ENCODE measurements around the gene NRAP. TPM values are rescaled to one million over a fixed set of nuclear protein-coding genes. Genes with fewer than 3 reads are reported as not detected.

NRAP gene
- total and polyA plus RNA-seq, 2 donors (not counting 3 experiments of a cell fraction or from before 2014, with no cell fraction given), result not detected

GRCh38 chr10:113620511-113620910 lies 43.3 kb downstream of the NRAP start:
- H3K4me3 ChIP-seq (replicated peaks in 1 of 3; ENCODE audit: insufficient read depth in 1 of 3, low read depth in 1 of 3, low read length in 3 of 3), result no peak overlapping the region
- DNase-seq (ENCODE audit: low read depth, low spot score) (no peak), FAIRE-seq (no peak)
- H3K27ac ChIP-seq (ENCODE audit: insufficient read depth, low read depth, low read length), result no peak overlapping the region
- H3K9ac ChIP-seq (replicated peaks; ENCODE audit: extremely low read depth, insufficient read depth, low read length), result no peak overlapping the region
- no peaks in the 10 kb centered on the region for H3K9me3 ChIP-seq (replicated peaks; ENCODE audit: control insufficient read depth, insufficient read depth, low read length)
- no peak overlapping the region for H3K4me2 ChIP-seq (ENCODE audit: insufficient read depth, low read length)
- no peaks in the 10 kb centered on the region for H3K36me3 ChIP-seq (ENCODE audit: control insufficient read depth in 2 of 2, extremely low read depth in 1 of 2, insufficient read depth in 2 of 2, low read length in 2 of 2)
- ChIA-PET CTCF (no interaction called here), POLR2A (no interaction called here)
- BruUV-seq (replicated peaks), result no TSS peak
- intact Hi-C loops (cut with micrococcal nuclease) (no loop called here), dilution Hi-C loops (cut with MboI; ENCODE audit: extremely low pct_ligation_motif_present, low sequenced_read_pairs) (no loop called here)
- H3K27me3 ChIP-seq (ENCODE audit: control insufficient read depth in 2 of 2, insufficient read depth in 2 of 2, low read length in 2 of 2), result peaks cover 2 to 19% of the 10 kb centered on the region in 2 experiments
- no peaks in the 10 kb centered on the region for H4K20me1 ChIP-seq (replicated peaks; ENCODE audit: control insufficient read depth, extremely low read depth, insufficient read depth, low read length)
- no peaks in the 10 kb centered on the region for H3K79me2 ChIP-seq (ENCODE audit: control insufficient read depth, insufficient read depth, low read length)
- TF ChIP-seq JUN (IDR thresholded peaks at IDR 0.05; ENCODE audit: borderline replicate concordance, insufficient read depth, insufficient read length, low read depth) (no peak), GATA2 (IDR thresholded peaks at IDR 0.05; ENCODE audit: insufficient read depth, insufficient read length, low read depth, low read length) (no peak), POLR2AphosphoS5 (IDR thresholded peaks at IDR 0.05; ENCODE audit: insufficient read depth, low read depth, low read length) (no peak), EZH2 (IDR thresholded peaks at IDR 0.05; ENCODE audit: borderline replicate concordance, low read depth, low read length, severe bottlenecking) (no peak), MYC (IDR thresholded peaks at IDR 0.05; ENCODE audit: low read depth, low read length) (no peak), MAX (IDR thresholded peaks at IDR 0.05; ENCODE audit: insufficient read depth, insufficient read length) (no peak), POLR2A (IDR thresholded peaks at IDR 0.05; ENCODE audit: low read depth, low read length) (no peak), FOS (IDR thresholded peaks at IDR 0.05; ENCODE audit: borderline replicate concordance, insufficient read depth, low read length) (no peak), CTCF (IDR thresholded peaks at IDR 0.05; ENCODE audit: extremely low read depth in 1 of 2, insufficient read depth in 1 of 2, low read depth in 1 of 2, low read length in 2 of 2) (no peak)
- H3K4me1 ChIP-seq (ENCODE audit: control insufficient read depth, extremely low read depth, insufficient read depth, low read length), result no peaks in the 10 kb centered on the region
- no peak overlapping the region for H2AFZ ChIP-seq (ENCODE audit: low read depth, low read length)
- no peaks in the 10 kb centered on the region for H3K9me1 ChIP-seq (replicated peaks; ENCODE audit: control insufficient read depth, extremely low read depth, insufficient read depth, low read length)

Data from endothelial cell of umbilical vein (primary cell).